ENCODE results near the gene NCAPH2.

Gene NCAPH2

DNA sequence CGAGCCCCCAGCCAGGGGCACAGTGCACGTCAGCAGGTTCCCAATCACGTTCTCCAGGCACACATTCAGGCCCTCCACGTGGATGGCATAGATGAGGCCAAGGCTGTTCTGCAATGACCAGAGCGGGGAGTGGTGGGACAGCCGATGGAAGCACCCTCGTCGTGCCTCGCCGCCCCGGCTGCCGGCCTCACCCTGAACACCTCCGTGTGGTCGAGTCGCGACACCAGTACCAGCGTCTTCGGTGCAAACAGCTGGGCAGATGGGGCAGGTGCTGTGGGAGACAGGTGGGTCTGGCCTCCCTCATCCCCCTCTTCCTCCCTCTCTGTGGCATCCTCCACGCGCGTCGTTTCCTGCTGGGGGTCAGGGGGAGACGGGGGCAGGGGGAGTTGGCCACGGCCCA, 40.7 kb upstream of the NCAPH2 start:
- Histone ChIP-seq H3K79me2 (ENCODE audit: control insufficient read depth, low read length) (peaks cover 62% of the 10 kb centered on the region), H3K27ac (ENCODE audit: low read depth, low read length) (no peak overlapping the region), H3K4me3 (ENCODE audit: low read length) (no peak overlapping the region), H3K4me2 (ENCODE audit: low read length) (no peak overlapping the region), H3K9me2 (replicated peaks; ENCODE audit: control insufficient read depth, low read length) (no peaks in the 10 kb centered on the region), H3K9me3 (ENCODE audit: control insufficient read depth, insufficient read depth, low read length) (no peaks in the 10 kb centered on the region), H3K27me3 (ENCODE audit: control insufficient read depth, low read length) (no peaks in the 10 kb centered on the region), H3K36me3 (ENCODE audit: control insufficient read depth, low read length) (peaks cover 89% of the 10 kb centered on the region), H3F3A (ENCODE audit: control insufficient read depth, insufficient read depth) (peaks cover 18% of the 10 kb centered on the region), H3K4me1 (ENCODE audit: control insufficient read depth, low read length) (peaks cover 46% of the 10 kb centered on the region), H4K20me1 (ENCODE audit: control insufficient read depth, insufficient read depth, low read depth, low read length) (no peaks in the 10 kb centered on the region)
- no peak for TF ChIP-seq EZH2phosphoT487 (IDR thresholded peaks at IDR 0.05; ENCODE audit: borderline replicate concordance, low read length)
- TF ChIP-seq, protein P1, sequence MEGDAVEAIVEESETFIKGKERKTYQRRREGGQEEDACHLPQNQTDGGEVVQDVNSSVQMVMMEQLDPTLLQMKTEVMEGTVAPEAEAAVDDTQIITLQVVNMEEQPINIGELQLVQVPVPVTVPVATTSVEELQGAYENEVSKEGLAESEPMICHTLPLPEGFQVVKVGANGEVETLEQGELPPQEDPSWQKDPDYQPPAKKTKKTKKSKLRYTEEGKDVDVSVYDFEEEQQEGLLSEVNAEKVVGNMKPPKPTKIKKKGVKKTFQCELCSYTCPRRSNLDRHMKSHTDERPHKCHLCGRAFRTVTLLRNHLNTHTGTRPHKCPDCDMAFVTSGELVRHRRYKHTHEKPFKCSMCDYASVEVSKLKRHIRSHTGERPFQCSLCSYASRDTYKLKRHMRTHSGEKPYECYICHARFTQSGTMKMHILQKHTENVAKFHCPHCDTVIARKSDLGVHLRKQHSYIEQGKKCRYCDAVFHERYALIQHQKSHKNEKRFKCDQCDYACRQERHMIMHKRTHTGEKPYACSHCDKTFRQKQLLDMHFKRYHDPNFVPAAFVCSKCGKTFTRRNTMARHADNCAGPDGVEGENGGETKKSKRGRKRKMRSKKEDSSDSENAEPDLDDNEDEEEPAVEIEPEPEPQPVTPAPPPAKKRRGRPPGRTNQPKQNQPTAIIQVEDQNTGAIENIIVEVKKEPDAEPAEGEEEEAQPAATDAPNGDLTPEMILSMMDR (IDR thresholded peaks at IDR 0.05; ENCODE audit: low read depth, low read length, poor library complexity, severe bottlenecking): no peak

DNA sequence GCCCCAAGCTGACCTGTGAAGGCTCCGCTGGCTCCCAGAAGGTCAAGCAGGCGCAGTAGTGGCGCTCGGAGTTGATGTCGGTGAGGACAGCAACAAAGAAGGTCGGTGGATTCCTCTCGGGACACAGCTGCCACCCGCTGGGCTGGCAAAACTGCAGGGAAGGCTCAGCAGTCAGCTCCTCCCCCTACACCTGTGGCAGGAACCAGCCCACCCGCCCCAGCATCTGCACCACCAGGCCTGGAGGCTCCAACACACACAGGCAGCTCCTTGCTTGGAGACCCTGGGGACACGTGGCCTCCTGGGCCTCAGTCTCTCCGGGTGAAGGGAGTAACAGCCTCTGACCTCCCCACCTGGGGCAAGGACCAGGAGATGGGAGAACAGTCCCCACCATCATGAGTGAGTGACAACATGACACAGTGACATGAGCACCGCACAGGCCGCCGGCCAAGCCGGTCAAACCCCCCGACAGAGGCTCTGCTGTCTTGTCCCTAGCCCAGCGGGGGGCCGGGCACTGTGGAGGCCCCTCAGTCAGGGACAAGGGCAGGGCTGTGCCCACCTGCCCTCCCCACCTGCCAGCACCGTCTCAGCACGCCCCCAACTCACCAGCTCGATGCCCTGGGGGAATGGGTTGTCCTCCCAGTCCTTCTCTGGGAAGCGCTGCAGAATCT, 40.1 kb upstream of the NCAPH2 start:
- Histone ChIP-seq H3K79me2 (ENCODE audit: control insufficient read depth, low read length) (peaks cover 68% of the 10 kb centered on the region), H3K9me2 (replicated peaks; ENCODE audit: control insufficient read depth, low read length) (no peaks in the 10 kb centered on the region), H3K27me3 (ENCODE audit: control insufficient read depth, low read length) (no peaks in the 10 kb centered on the region), H4K20me1 (ENCODE audit: control insufficient read depth, insufficient read depth, low read depth, low read length) (no peaks in the 10 kb centered on the region), H3K27ac (ENCODE audit: low read depth, low read length) (peak overlapping the region; percentile 100), H3K4me2 (ENCODE audit: low read length) (peak overlapping the region; percentile 97), H3K9me3 (ENCODE audit: control insufficient read depth, insufficient read depth, low read length) (no peaks in the 10 kb centered on the region), H3F3A (ENCODE audit: control insufficient read depth, insufficient read depth) (peaks cover 18% of the 10 kb centered on the region), H3K4me1 (ENCODE audit: control insufficient read depth, low read length) (peaks cover 52% of the 10 kb centered on the region), H3K36me3 (ENCODE audit: control insufficient read depth, low read length) (peaks cover 89% of the 10 kb centered on the region), H3K4me3 (ENCODE audit: low read length) (peak overlapping the region; percentile 74)
- TF ChIP-seq EZH2phosphoT487 (IDR thresholded peaks at IDR 0.05; ENCODE audit: borderline replicate concordance, low read length): no peak
- TF ChIP-seq, protein P1 (IDR thresholded peaks at IDR 0.05; ENCODE audit: low read depth, low read length, poor library complexity, severe bottlenecking): no peak

DNA sequence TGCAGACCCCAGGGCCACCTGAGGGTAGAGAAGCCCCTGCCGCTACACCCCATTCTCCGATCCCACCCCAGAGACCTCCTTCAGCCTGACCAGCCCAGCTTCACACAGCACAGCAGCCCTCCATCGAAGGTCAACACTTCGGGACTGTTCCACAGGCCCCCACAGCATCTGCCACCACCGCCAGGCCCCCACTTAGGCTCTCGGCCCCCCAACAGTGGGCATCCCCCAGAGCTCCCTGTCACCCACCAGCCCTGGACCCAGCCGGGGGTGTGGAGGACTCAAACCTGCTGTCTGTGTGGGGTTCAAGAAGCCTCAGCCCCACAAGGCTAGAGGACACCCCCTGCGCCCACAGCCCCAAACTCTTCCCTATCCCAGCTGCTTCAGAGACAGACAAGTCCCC, 39.4 kb upstream of the NCAPH2 start:
- peak overlapping the region; percentile 100 for H3K27ac ChIP-seq (ENCODE audit: low read depth, low read length)
- no peaks in the 10 kb centered on the region for H4K20me1 ChIP-seq (ENCODE audit: control insufficient read depth, insufficient read depth, low read depth, low read length)
- H3K4me1 ChIP-seq (ENCODE audit: control insufficient read depth, low read length): peaks cover 59% of the 10 kb centered on the region
- H3F3A ChIP-seq (ENCODE audit: control insufficient read depth, insufficient read depth): peaks cover 18% of the 10 kb centered on the region
- H3K9me2 ChIP-seq (replicated peaks; ENCODE audit: control insufficient read depth, low read length): no peaks in the 10 kb centered on the region
- H3K27me3 ChIP-seq (ENCODE audit: control insufficient read depth, low read length): no peaks in the 10 kb centered on the region
- H3K4me2 ChIP-seq (ENCODE audit: low read length): peak overlapping the region; percentile 97
- H3K9me3 ChIP-seq (ENCODE audit: control insufficient read depth, insufficient read depth, low read length): no peaks in the 10 kb centered on the region
- TF ChIP-seq, protein P1 (IDR thresholded peaks at IDR 0.05; ENCODE audit: low read depth, low read length, poor library complexity, severe bottlenecking): no peak
- no peak for TF ChIP-seq EZH2phosphoT487 (IDR thresholded peaks at IDR 0.05; ENCODE audit: borderline replicate concordance, low read length)
- peaks cover 88% of the 10 kb centered on the region for H3K36me3 ChIP-seq (ENCODE audit: control insufficient read depth, low read length)
- H3K79me2 ChIP-seq (ENCODE audit: control insufficient read depth, low read length): peaks cover 75% of the 10 kb centered on the region
- H3K4me3 ChIP-seq (ENCODE audit: low read length): peak overlapping the region; percentile 74
